Neuronal stem cell (in vitro differentiated cells): ENCODE data around the gene MCCD1.
"Not testable (repeated sequence)": the region's sequence is repeated elsewhere in the genome, so short reads cannot be mapped to it uniquely, and the experiment has no call there.

Experiments used
- DNase-seq: peaks from one replicate; pipeline ENCODE4 v3.0.0-alpha.2; 2013; ENCODE audit warnings: low spot score
- H2AFZ ChIP-seq: one replicate; pipeline ENCODE4 v1.6.1; 2013; ENCODE audit warnings: mild to moderate bottlenecking, low read length, inconsistent platforms
- H2AK5ac ChIP-seq: 2 replicates; pipeline ENCODE4 v1.6.1; 2013; ENCODE audit warnings: low read depth, mild to moderate bottlenecking, inconsistent platforms, low read length, moderate library complexity, mixed read lengths
- H2BK120ac ChIP-seq: 2 replicates; pipeline ENCODE4 v1.6.1; 2013; ENCODE audit warnings: low read depth, mild to moderate bottlenecking, inconsistent platforms, low read length, moderate library complexity, mixed read lengths
- H2BK12ac ChIP-seq: one replicate; pipeline ENCODE4 v1.6.1; 2013; ENCODE audit warnings: low read length, inconsistent platforms
- H2BK15ac ChIP-seq: 2 replicates; pipeline ENCODE4 v1.6.1; 2013; ENCODE audit warnings: mild to moderate bottlenecking, low read length, inconsistent platforms, mixed read lengths
- H2BK5ac ChIP-seq: one replicate; pipeline ENCODE4 v1.6.1; 2013; ENCODE audit warnings: inconsistent platforms, mild to moderate bottlenecking, low read length, moderate library complexity
- H3K14ac ChIP-seq: one replicate; pipeline ENCODE4 v1.6.1; 2013; ENCODE audit warnings: low read length, inconsistent platforms
- H3K18ac ChIP-seq: 2 replicates; pipeline ENCODE4 v1.6.1; 2013; ENCODE audit warnings: low read length, inconsistent platforms
- H3K23ac ChIP-seq: 2 replicates; pipeline ENCODE4 v1.6.1; 2013; ENCODE audit warnings: low read depth, mild to moderate bottlenecking, mixed read lengths, low read length, inconsistent platforms; ENCODE audit not compliant: poor library complexity
- H3K27ac ChIP-seq: replicated peaks from 3 replicates; pipeline ENCODE4 v1.5.1; 2013; ENCODE audit warnings: low read length, inconsistent platforms
- H3K27me3 ChIP-seq, 3 experiments: 2 replicates each; pipeline ENCODE4 v1.6.1; 2013; ENCODE audit warnings: low read length in 3 of 3, mild to moderate bottlenecking in 2 of 3, inconsistent platforms in 1 of 3, low read depth in 1 of 3, mixed read lengths in 1 of 3, moderate library complexity in 1 of 3; ENCODE audit not compliant: control insufficient read depth in 3 of 3, insufficient read depth in 3 of 3
- H3K36me3 ChIP-seq, 2 donors: replicated peaks in 1 of 2; 2 replicates each; pipeline ENCODE4 v1.6.1; 2013; ENCODE audit warnings: low read length in 2 of 2; ENCODE audit not compliant: control insufficient read depth in 2 of 2, insufficient read depth in 2 of 2
- H3K4ac ChIP-seq: 2 replicates; pipeline ENCODE4 v1.6.1; 2013; ENCODE audit warnings: inconsistent platforms, mild to moderate bottlenecking, low read length, moderate library complexity
- H3K4me1 ChIP-seq, 2 donors: 1 replicate in 1 of 2; 2 replicates in 1 of 2; pipeline ENCODE4 v1.6.1; 2013; ENCODE audit warnings: low read length in 2 of 2, low read depth in 1 of 2; ENCODE audit not compliant: control insufficient read depth in 2 of 2, insufficient read depth in 1 of 2
- H3K4me2 ChIP-seq: one replicate; pipeline ENCODE4 v1.6.1; 2013; ENCODE audit warnings: mild to moderate bottlenecking, low read length, inconsistent platforms; ENCODE audit not compliant: insufficient read depth, poor library complexity, severe bottlenecking
- H3K4me3 ChIP-seq, 2 donors: 2 replicates each; pipeline ENCODE4 v1.5.1; 2013; ENCODE audit warnings: low read length in 2 of 2, mild to moderate bottlenecking in 2 of 2, inconsistent platforms in 1 of 2, moderate library complexity in 1 of 2
- H3K79me1 ChIP-seq: one replicate; pipeline ENCODE4 v1.6.1; 2013; ENCODE audit warnings: low read depth, mild to moderate bottlenecking, inconsistent platforms, low read length, moderate library complexity
- H3K9ac ChIP-seq: one replicate; pipeline ENCODE4 v1.6.1; 2013; ENCODE audit warnings: mild to moderate bottlenecking, low read depth, low read length, inconsistent platforms; ENCODE audit not compliant: poor library complexity
- H3K9me3 ChIP-seq, 2 donors: replicated peaks in 1 of 2; 2 replicates each; pipeline versions ENCODE3 to v1.6.1; 2013; ENCODE audit warnings: low read length in 2 of 2, mild to moderate bottlenecking in 2 of 2, inconsistent platforms in 1 of 2, low read depth in 1 of 2, mixed read lengths in 1 of 2, moderate library complexity in 1 of 2; ENCODE audit not compliant: control insufficient read depth in 2 of 2, insufficient read depth in 1 of 2
- H4K8ac ChIP-seq: one replicate; pipeline ENCODE4 v1.6.1; 2013; ENCODE audit warnings: low read depth, mild to moderate bottlenecking, inconsistent platforms, low read length, moderate library complexity
- H4K91ac ChIP-seq: one replicate; pipeline ENCODE4 v1.6.1; 2013; ENCODE audit warnings: low read length, low read depth, mild to moderate bottlenecking, inconsistent platforms; ENCODE audit not compliant: poor library complexity
- WGBS, 2 donors: extraction: QIAGEN DNeasy Blood & Tissue Kit; methylation state at CpG; one replicate each; pipeline ENCODE4 v1.1.7; 2013; ENCODE audit warnings: missing lambda C conversion rate in 2 of 2, mixed read lengths in 1 of 2; ENCODE audit not compliant: insufficient read length in 2 of 2, insufficient replicate concordance in 1 of 2; ENCODE audit errors: extremely low coverage in 2 of 2; 5-methylcytosine and 5-hydroxymethylcytosine counted together

The MCCD1 gene

GRCh38 chr6:31483392-31483791, 45.4 kb upstream of the MCCD1 start:
- WGBS, 2 donors, result no CpG with 5 or more reads among the region's 2 CpGs
- Histone ChIP-seq H3K18ac (no peak overlapping the region), H3K4me3 (no peak overlapping the region), H3K14ac (no peak overlapping the region), H3K27me3 (peaks cover 0 to 25% (median 0%) of the 10 kb centered on the region in 3 experiments), H3K4me2 (no peak overlapping the region), H4K91ac (no peak overlapping the region), H2BK15ac (no peak overlapping the region), H3K4ac (no peak overlapping the region), H2BK120ac (no peak overlapping the region), H3K36me3 (no peaks in the 10 kb centered on the region), H3K79me1 (no peaks in the 10 kb centered on the region), H3K23ac (no peak overlapping the region), H3K27ac (no peak overlapping the region), H2BK5ac (no peak overlapping the region), H2AFZ (no peak overlapping the region), H3K4me1 (peaks cover 0 to 3% of the 10 kb centered on the region in 2 donors), H2AK5ac (no peak overlapping the region), H4K8ac (no peak overlapping the region), H3K9ac (no peak overlapping the region), H3K9me3 (no peaks in the 10 kb centered on the region), H2BK12ac (no peak overlapping the region)
- no peak for DNase-seq

GRCh38 chr6:31485055-31485454, 43.7 kb upstream of the MCCD1 start:
- Histone ChIP-seq H2AFZ (no peak overlapping the region), H3K23ac (no peak overlapping the region), H2BK12ac (no peak overlapping the region), H4K8ac (no peak overlapping the region), H2BK5ac (no peak overlapping the region), H3K27ac (no peak overlapping the region), H3K27me3 (peaks cover 0 to 10% (median 0%) of the 10 kb centered on the region in 3 experiments), H3K18ac (no peak overlapping the region), H3K9ac (no peak overlapping the region), H2AK5ac (no peak overlapping the region), H3K4me1 (no peaks in the 10 kb centered on the region), H4K91ac (no peak overlapping the region), H3K79me1 (no peaks in the 10 kb centered on the region), H3K4ac (no peak overlapping the region), H3K4me3 (no peak overlapping the region), H3K14ac (no peak overlapping the region), H2BK120ac (no peak overlapping the region), H2BK15ac (no peak overlapping the region), H3K9me3 (no peaks in the 10 kb centered on the region), H3K36me3 (no peaks in the 10 kb centered on the region), H3K4me2 (no peak overlapping the region)
- no CpG with 5 or more reads among the region's 1 CpG for WGBS, 2 donors
- no peak for DNase-seq

DNA sequence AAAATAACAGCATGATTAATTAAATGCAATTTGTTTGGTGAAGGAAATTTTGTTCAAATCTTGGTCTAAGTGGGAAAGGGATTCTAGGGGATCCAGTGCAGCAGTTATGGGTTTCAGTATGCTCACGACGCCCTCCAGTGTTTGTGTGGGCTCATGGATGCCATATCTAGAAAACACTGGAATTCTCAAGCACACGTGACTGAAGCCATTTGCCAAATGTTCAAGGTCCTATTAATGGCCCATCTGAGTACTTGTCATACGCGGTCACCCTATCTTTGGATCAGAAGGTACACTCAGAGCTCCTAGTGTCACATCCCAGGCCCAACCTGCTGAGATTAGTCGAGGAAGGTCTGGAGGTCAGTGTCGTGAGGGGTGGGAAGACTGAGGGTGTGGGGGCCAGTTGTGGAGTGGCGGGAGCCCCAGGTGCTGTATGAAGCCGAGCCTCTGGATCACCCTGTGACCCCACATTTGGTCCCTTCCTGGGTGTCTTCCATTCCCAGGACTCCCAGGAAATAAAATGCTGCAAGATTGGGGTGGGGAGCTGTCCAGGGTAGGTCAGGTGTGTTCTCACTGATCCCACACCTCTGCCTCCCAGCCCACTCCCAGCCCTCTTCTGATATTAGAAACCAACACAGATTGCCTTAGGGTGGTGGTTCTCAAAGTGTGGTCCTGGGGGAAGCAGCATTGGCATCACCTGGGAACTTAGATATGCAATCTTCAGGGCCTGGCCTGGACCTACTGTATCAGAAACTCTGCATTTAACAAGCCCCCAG, 42.5 kb upstream of the MCCD1 start:
- not testable (repeated sequence) for H2BK5ac ChIP-seq, H3K27ac ChIP-seq, H3K4me3 ChIP-seq, H3K9ac ChIP-seq, H2BK15ac ChIP-seq, H3K14ac ChIP-seq, H2BK120ac ChIP-seq, H3K4me1 ChIP-seq, H3K79me1 ChIP-seq, H3K9me3 ChIP-seq, H4K91ac ChIP-seq, H2BK12ac ChIP-seq, H3K18ac ChIP-seq, DNase-seq, H4K8ac ChIP-seq, H2AK5ac ChIP-seq, H3K23ac ChIP-seq, H3K36me3 ChIP-seq, H2AFZ ChIP-seq, H3K4me2 ChIP-seq, H3K27me3 ChIP-seq, H3K4ac ChIP-seq
- no CpG with 5 or more reads among the region's 9 CpGs for WGBS, 2 donors

- H3K36me3 ChIP-seq, H3K27ac ChIP-seq, H4K8ac ChIP-seq, H2BK120ac ChIP-seq, H3K9me3 ChIP-seq, H3K4me1 ChIP-seq, H3K4ac ChIP-seq, H3K4me3 ChIP-seq, H3K4me2 ChIP-seq, H3K18ac ChIP-seq, H4K91ac ChIP-seq, H3K14ac ChIP-seq, H2AK5ac ChIP-seq, H3K27me3 ChIP-seq, H3K23ac ChIP-seq, H3K9ac ChIP-seq, DNase-seq, H2BK5ac ChIP-seq, H2BK12ac ChIP-seq, H2AFZ ChIP-seq, H3K79me1 ChIP-seq, H2BK15ac ChIP-seq: not testable (repeated sequence)
- no CpG with 5 or more reads among the region's 6 CpGs for WGBS, 2 donors
Observed at GRCh38 chr6:31487674-31488073, 41.1 kb upstream of the MCCD1 start.
